NCI-H1105 treated with DMSO at 0.1 percent for 48 hours (cell line): ENCODE data around the gene STX12.
"Not testable (repeated sequence)": the region's sequence is repeated elsewhere in the genome, so short reads cannot be mapped to it uniquely, and the experiment has no call there.

ENCODE experiments used
- DNase-seq: peaks from one replicate; lab custom pipeline; 2025; lab: John Stamatoyannopoulos, UW

The STX12 gene

DNA sequence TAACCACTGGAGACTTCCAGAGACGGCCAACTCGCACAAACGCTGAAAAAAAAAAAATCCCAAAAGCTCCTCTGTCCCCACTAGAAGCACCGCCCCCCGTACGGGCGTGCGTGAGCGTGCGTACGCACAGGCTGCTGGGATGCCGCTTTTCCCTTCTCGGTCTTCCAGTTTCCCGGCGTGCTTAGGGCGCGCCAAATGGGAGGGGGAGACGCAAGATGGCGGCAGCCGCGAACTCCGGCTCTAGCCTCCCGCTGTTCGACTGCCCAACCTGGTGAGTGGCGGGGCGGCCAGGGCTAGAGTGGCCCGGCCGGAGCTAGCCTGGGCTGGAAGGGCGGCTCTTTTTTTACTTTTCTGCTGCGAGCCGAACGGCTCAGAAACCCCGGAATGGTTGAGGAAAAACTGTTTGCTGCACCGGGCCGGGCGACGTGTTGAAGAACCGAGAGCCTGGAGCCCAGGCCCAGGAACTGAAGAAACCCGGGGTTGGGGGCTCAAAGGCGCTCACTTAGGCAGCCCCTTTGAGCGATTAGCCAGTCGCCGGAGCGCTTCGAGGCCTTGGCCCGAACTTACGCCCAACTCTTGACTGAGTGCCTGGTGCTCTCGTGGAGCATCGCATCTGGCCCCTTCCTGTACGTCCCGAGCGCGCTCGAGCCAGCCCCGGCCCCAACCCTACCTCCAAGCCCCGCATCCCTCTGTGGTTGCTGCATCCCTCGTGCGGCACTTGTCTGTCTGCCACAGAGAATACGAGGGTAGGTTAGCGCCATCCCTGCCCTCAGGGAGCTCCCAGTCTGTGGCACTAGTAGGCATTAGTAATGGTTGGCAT, 57.8 kb downstream of the STX12 start, which contains the start of gene PPP1R8:
Gene PPP1R8, plus strand, starts transcription at position 162 of the 820 bp plus-strand sequence. Its CDS starts 54 bp downstream, at position 216.
- DNase-seq = peak; percentile 96

DNA sequence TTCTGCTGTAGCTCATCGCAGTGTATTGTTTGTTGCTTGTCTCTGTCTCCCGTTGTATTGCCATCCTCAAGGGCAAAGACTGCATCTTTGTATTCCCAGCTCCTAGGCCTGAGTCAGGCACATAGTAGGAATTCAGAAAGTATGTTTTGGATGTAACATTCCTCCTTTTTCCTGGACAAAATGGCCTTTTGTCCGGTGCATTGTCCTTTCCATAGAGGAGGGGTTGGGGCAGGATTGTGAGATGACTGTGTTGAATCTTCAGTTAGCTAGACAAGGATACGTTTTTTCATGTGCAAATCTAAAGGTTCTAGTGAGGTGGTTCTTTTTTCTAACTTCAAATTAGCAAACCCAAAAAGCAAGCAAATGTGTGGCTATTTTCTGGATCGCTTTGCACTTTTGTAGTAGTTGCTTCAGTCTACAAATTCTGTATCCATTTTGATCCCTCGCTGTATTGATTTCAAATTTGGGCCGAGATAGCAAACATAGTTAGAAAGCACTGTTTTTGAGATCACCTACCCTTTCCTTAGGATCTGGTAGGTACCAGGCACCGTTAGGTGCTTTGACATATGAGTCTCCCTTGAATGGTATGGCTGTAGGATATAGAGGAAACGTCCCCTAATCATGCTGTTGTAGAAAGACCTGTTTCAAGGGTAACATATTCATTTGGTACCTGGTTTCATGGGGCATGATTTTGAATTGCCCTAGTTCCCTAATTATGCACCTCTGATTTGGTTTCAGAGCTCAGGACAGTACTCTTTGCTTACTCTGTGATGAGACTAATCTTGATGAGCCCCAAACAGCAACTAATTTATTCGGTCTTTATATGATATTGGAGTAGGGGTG, 58.8 kb downstream of the STX12 start:
- no peak for DNase-seq

DNA sequence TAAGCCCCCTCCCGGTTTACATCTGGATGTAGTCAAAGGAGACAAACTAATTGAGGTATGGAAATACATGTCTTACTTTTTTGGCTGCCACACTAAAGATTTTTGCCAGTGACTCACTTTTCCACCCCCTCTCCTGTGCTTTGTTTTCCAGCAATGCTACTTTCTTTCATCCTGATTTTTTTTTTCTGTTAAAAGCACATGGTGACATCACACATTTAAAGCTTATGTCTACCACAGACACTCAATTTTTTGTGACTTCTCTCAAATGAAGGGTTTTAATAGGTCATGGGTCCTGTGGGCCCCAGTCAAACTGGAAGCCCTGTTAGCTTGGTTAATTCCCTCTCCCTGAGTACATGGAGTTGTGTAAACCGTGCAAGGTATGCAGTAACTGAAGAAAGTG, 59.7 kb downstream of the STX12 start:
- DNase-seq = no peak

DNA sequence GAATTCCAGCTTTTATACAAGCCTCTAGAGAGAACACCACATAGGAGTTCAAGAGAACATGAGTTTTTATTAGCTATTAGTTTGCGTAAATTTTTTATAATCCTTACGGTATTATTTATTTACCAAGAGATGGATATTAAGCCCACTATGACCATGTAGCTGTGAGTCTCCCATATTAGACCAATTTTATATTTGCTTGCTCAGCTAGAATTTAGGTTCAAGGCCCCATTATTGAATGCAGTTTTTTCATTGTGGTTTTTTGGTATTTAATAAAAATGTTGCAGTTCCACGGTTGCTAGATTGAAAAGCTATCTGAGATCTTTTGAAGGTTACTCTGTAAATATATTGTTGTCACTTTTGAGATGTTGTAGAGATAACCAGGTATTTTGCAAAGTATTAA, 60.5 kb downstream of the STX12 start:
- DNase-seq = no peak

DNA sequence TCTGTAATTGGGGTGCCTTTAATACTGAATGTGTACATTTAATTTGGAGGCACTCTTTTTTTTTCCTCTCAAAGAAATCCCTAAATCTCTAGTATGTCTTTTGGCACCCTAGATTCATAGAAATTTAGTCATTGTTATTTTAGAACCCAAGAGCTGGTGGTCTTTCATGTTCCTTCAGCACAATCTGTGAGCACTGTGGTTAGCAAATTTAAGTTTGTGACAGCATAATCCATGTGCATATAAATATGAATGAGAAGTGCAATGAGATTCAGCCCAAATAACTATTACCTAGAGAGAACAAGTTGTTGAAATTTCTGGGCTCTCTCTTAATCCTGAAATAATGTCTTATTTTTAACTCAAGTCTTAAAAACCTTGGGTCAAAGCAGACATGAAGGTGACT, 62.0 kb downstream of the STX12 start:
- no peak for DNase-seq

DNA sequence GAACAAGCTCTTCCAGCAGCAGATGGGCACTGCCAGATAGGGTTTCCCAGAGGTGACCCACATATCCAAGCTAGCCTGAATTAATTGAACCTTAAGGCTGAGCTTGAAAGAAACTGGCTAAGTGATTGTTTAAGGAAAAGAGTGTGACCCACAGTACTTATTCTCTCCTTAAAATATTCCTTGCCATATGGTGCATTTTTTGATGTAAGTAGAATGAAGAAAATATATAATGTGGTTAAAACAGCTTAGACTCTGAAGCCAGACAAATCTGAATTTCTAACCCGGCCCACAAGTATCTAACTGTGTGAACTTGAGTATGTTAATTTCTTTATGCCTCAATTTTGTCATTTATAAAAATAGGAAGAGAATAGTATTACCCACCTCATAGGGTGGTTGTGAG, 62.5 kb downstream of the STX12 start:
- DNase-seq = no peak

DNA sequence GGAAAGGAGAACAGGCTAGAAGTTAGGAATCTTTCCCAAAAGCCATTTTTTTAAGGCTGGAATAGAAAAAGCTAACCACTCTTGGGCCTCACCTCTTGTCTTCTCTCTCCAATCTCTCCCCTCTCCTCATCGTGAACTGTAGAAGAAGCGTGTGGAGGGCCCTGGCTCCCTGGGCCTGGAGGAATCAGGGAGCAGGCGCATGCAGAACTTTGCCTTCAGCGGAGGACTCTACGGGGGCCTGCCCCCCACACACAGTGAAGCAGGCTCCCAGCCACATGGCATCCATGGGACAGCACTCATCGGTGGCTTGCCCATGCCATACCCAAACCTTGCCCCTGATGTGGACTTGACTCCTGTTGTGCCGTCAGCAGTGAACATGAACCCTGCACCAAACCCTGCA, 76.9 kb downstream of the STX12 start:
- no peak for DNase-seq

DNA sequence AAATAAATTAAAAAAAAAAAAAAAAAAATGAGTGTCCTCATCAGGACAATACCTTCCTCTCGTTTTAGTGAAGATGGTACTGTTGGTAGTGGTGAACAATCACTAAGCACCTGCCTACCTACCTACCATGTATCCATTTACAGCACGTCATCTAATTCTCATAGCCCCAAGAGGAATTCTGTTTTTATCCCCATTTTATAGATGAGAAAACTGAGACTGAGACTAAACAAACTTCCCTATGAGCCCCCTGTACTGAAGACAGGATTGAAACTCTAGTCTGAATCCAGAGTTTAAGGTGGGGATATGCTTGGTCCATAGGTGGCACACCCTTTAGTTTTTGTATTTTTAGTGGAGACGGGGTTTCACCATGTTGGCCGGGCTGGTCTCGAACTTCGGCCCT, 82.1 kb downstream of the STX12 start:
- DNase-seq = no peak

DNA sequence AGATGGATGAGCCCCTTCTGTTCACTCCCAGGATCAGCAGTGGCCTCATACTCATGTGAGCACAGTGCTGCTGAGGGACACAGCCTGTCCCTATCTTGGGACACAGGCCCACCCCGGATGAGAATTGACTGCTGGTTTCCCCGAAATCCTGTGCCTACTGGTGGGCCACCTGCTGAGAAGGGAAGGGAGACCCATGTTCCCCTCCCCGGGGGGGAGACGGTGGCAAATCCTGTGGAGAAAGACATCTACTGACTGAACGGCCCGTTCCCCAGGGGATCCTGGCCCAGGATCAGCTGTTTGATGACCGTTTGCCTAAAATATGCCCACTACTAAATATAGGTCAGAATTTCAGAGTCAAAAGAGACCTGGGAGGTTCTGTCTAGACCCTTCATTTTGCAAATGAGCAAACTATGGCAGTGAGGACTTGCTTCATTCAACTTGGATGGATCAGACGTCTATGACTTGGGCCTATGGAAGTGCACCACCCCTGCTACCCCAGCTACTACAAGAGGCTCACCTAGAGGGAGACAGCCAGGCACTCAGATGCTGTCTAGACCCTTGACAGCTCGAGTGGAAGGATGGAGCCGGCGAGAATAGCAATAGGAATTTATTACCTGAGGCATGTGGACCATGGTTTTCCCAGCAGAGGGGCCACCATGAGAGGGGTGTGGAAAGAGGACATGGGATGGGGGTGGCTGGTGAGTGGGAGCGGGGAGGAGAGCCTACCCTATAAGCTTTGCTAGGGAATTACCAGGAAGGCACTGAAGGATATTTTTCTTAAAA, 83.7 kb downstream of the STX12 start:
- DNase-seq = no peak

DNA sequence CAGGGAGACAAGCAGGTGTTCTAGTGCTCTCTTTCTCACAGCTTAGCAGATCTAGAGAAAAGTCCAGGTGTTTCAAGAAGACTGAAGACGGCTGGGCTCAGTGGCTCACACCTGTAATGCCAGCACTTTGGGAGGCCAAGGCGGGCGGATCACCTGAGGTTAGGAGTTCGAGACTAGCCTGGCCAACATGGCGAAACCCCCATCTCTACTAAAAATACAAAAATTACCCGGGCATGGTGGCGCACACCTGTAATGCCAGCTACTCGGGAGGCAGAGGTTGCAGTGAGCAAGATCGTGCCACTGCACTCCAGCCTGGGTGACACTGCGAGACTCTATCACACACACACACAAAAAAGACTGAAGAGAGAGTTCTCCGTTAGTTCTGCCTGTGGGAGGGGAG, 84.5 kb downstream of the STX12 start:
- DNase-seq = not testable (repeated sequence)

DNA sequence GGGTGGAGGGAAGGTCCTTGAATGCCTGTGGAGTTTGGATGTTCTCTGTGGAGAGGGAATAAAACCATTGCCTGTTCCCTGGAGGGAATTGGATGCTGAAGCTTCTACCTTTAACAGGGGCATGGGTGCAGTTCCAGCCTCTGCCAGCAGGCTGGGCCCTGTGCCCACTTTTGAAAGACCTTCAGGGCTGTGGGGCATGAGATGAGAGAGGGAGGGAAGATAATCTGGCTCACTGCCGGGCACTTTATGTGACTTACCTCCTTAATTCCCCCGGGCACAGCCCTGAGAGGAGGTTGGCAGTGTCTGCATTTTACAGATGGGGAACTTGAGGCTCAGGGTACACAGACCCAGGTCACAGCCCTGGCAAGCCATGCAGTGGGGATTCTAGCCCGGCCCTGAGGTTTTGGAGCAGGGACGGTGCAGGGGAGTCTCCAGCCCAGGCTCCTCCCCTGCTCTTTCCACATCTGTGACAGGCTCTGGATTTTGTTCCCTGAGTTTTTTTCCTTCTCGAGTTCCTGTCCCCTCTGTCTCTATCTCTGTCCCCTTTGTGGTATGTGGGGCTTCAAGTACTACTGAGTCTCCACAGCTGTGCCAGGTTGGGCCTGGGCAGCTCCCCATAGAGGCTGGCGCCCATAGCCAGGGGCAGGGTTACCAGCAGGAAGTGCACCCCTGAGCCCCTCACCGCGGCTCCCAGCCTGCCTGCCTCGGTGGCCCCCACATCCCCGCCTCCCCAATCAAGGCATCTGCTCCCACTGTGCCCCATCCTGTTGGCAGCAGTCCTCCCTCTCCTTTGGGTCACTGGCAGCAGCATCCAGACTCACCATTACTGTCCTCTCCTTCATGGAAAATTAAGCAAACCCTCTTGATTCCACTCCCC, 85.3 kb downstream of the STX12 start:
- DNase-seq = peak; percentile 66

DNA sequence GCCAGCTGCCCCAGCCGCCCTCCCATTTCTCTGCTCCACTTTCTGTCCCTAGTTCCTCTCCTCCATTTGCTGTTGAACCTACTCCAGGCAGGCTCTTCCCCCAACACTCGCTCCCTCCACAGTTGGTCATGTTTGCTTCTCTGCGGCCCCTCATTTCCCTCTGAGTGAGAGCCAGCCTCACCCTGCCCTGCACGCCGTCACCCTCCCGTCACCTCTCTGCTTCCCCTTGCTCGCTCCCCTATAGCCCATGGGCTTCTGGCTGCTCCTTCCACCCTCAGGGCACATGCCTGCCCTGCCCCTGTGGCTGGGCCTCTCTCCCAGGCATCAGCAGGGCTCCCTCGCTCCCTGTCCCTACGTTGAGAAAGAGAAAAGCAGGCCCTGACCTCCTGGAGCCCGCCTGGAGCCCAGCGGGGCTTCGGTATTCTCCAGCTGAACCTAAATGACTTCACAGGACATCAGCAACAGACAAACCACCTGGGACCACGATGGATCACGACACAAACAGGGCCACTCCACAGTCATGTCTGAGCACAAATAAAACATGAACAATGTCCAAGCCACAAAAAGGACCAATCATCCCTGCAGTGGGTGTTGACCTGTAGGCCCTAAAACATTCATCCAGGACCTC, 86.0 kb downstream of the STX12 start:
- DNase-seq = no peak

DNA sequence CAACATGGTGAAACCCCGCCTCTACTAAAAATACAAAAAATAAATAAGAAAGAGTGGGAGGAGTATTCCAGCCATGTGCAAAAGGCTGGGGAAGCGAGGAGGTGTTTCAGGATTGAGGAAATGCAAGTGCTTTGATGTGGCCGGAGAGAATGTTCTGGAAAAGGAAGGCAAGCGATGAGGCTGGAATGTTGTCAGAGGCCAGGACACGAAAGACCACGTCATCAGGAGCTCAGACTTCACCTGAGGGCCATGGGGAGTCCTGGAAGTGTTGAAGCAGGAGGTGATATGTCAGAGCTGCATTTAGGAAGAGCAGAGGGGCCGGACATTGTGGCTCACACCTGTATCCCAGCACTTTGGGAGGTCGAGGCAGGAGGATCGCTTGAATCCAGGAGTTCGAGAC, 88.4 kb downstream of the STX12 start:
- no peak for DNase-seq

DNA sequence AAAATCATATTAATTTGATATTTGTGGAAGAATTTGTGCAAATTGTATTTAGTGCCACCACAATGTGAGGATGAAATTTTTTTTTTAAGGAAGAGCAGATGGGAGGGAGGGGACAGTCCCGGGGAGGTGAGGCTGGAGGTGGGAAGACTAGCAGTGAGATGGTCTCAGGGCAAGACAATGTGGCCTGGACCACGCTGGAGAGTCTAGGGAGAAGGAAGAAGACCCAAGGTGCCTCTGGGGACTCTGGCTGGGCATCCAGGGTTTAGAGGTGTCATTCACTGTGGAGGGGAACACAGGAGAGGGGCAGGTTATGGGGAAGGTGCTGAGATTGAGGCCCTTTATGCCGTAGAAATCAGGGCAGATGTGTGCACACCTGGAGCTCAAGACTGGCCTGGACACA, 89.0 kb downstream of the STX12 start:
- DNase-seq = no peak

DNA sequence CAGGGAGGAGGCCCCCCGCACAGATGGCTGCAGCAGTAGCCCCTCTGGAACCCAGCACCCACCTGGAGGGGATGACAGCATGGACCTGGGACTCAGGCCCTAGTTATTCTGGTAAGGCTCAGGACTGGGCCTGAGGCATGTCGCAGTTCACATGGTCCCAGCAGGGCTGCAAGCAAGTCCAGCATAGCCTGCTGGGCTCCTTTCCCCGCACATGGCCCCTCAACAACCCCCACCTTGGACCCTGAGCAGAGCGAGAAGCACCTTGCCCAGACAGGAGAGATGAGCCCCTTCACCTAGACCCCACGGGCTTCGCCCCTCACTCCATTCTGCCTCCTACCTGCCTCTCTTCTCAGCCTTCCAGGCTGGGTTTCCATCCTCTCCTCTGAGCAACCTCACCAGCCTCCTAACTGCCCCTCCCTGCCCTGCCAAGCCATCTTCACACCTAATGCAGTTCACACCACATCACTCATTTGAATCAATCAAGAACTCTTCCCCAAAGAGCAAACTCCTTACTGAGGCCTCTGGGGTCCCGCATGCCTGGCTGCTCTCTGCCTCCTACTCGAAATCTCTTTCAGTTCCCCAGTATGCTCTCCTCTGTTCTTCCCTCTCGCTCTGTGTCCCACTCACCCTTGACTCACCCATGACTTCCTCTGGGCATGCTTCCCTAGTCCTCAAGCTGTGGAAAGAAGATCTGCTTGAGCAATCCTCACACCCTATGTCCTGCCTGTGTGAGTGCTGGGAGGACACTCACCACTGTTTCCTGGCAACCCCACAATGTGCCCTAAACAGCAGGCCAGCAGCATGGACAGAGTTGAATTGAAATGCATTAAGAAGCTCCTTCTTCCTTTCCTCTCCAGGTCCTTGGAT, 89.9 kb downstream of the STX12 start:
- no peak for DNase-seq

DNA sequence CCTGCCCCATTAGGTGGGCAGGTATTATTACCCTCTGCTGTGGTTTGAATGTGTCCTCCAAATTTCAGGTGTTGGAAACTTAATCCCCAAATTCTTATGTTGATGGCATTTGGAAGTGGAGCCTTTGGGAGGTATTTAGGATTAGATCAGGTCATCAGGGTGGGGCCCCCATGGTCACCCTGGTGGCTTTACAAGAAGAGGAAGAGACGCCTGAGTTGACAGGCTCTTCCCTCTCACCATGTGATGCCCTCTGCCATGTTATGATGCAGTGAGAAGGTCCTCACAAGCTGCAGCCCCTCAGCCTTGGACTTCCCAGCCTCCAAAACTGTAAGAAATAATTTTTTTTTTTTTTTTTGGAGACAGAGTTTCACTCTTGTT, 90.5 kb downstream of the STX12 start:
- DNase-seq = no peak

DNA sequence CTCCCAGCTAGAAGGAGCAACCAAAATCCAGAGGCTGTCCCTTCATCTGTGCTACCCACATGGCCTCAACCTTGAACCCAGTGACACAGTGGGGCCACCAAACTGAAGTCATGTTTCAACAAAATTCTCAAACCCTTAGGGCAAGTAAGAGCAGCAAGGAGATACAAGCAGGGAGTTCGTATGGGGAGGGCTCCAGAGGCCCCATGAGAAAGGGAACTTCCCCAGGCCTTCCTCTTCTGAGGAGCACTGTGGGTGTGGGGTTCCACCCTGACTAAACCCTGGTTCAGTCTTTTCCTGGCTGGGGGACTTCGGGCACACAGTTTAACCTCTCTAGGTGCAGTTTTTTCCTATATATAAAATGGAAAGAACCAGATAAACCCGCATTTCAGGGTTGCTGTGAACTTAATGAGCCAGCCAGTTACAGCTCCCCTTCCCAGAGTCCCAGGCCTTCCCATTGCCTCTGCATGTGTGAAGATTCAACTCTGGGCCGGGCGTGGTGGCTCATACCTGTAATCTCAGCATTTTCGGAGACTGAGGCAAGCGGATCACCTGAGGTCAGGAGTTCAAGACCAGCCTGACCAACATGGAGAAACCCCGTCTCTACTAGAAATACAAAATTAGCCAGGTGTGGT, 91.4 kb downstream of the STX12 start:
- no peak for DNase-seq

DNA sequence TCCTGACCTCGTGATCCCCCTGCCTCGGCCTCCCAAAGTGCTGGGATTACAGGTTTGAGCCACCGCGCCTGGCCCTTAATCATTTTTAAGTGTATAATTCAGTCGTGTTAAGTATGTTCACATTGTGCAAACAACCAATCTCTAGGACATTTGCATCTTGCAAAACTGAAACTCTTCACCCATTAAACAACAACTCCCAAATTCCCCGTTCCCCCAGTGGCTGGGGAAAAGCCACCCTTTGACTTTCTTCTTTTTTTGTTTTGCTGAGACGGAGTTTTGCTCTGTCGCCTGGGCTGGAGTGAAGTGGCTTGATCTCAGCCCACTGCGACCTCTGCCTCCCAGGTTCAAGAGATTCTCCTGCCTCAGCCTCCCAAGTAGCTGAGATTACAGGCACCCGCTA, 92.8 kb downstream of the STX12 start:
- DNase-seq = no peak

DNA sequence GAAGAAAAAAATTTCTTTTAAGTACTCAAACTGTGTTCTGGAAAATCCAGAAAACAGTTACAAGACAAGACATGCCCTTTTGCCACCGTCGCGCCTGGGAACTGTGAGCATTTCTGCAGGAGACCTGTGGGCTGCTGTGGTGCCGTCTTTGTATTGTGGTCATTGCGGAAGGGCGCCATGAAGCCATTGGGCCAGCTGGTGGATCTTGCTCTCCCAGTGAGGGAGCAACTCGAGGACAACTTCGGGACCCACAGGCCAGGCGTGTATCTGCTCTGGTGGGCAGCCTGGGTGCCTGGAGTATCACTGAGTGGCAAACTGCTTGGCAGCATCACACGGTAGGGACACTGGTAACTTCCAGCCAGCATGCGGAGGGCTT, 95.5 kb downstream of the STX12 start:
- DNase-seq = no peak
